Measurements from ENCODE around the gene DRC3.

DRC3 gene

GRCh38 chr17:17960500-17961030, 12.1 kb upstream of the DRC3 start:
- peak; percentile 65 for TF ChIP-seq PKNOX1 (IDR thresholded peaks at IDR 0.05)
- TF ChIP-seq ARNT (IDR thresholded peaks at IDR 0.05) = no peak
- CTCF ChIA-PET = interaction anchor here (0.8 kb wide), 1 partner anchor 12 kb away, joined by 3 read pairs; the partner anchor contains the start of genes DRC3 and TOM1L2
- DNase-seq (ENCODE audit: extremely low spot score) = no peak
- POLR2A ChIA-PET = interaction anchor here (1.9 kb wide), 1 partner anchor 12 kb away, joined by 14 read pairs; the partner anchor contains the start of genes DRC3 and TOM1L2

DNA sequence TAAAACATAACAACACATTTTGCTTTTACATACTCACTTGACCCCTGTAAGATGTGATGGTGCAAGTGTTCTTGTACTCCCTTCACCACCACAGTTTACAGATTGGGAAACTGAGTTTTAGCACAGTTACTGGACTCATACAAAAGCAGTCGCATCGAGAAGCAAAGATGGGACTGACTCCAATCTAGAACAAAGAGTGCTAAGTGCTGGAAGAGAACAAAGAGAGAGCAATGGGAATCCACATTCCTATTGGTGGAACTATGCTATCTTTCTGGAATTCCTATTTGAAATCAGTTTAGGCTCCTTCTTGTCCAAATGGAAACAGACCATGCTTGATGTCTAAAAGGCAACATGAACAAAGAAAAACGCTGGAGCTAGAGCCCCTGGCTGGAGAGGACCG, 9.6 kb upstream of the DRC3 start:
- no peak for DNase-seq (ENCODE audit: extremely low spot score)
- CTCF ChIA-PET = no interaction called here
- no peak for TF ChIP-seq FOXM1 (IDR thresholded peaks at IDR 0.05; ENCODE audit: borderline replicate concordance)
- POLR2A ChIA-PET = no interaction called here

- ChIA-PET POLR2A (no interaction called here), CTCF (no interaction called here)
- TF ChIP-seq LEF1 (IDR thresholded peaks at IDR 0.05; ENCODE audit: borderline replicate concordance) = no peak
- TF ChIP-seq SUZ12 (IDR thresholded peaks at IDR 0.05) = no peak
- no peak for TF ChIP-seq CTBP1 (IDR thresholded peaks at IDR 0.05; ENCODE audit: borderline replicate concordance)
- DNase-seq (ENCODE audit: extremely low spot score) = no peak
Observed at GRCh38 chr17:17963694-17964436, 8.8 kb upstream of the DRC3 start.

DNA sequence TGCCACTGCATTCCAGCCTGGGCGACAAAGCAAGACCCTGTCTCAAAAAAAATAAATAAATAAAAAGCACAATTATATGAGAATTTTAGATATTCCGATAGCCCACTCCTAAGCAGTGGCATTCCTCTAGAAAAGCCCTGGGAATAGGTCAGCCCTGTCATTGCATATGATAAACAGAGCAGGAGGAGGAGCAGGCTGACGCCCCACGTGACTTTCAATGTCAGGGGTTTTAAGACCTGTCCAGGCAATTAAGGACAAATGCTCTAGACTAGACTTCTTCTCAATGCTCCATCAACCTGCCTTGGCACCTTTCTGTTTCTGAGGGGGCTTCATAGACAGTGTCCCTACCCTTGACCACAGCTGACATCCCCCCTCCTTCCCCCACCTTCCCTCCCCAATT, 8.0 kb upstream of the DRC3 start:
- TF ChIP-seq ZNF384 (IDR thresholded peaks at IDR 0.05) (no peak), PKNOX1 (IDR thresholded peaks at IDR 0.05) (peak; percentile 55)
- no peak for DNase-seq (ENCODE audit: extremely low spot score)
- ChIA-PET CTCF (no interaction called here), POLR2A (no interaction called here)

GRCh38 chr17:17965152-17965721, 7.4 kb upstream of the DRC3 start:
- no peak for DNase-seq (ENCODE audit: extremely low spot score)
- POLR2A ChIA-PET = no interaction called here
- TF ChIP-seq HDGF (IDR thresholded peaks at IDR 0.05; ENCODE audit: borderline replicate concordance) = no peak
- no peak for TF ChIP-seq FOXK2 (IDR thresholded peaks at IDR 0.05)
- no peak for TF ChIP-seq FOXA1 (IDR thresholded peaks at IDR 0.05)
- no peak for TF ChIP-seq NFRKB (IDR thresholded peaks at IDR 0.05)
- TF ChIP-seq TARDBP (IDR thresholded peaks at IDR 0.05) = no peak
- TF ChIP-seq ZNF384 (IDR thresholded peaks at IDR 0.05) = no peak
- no peak for TF ChIP-seq SUZ12 (IDR thresholded peaks at IDR 0.05)
- TF ChIP-seq PKNOX1 (IDR thresholded peaks at IDR 0.05) = no peak
- TF ChIP-seq ELF4 (IDR thresholded peaks at IDR 0.05) = no peak
- no peak for TF ChIP-seq ARNT (IDR thresholded peaks at IDR 0.05)
- no peak for TF ChIP-seq CTBP1 (IDR thresholded peaks at IDR 0.05; ENCODE audit: borderline replicate concordance)
- TF ChIP-seq LEF1 (IDR thresholded peaks at IDR 0.05; ENCODE audit: borderline replicate concordance) = no peak
- no peak for TF ChIP-seq SP1 (IDR thresholded peaks at IDR 0.05)
- TF ChIP-seq L3MBTL2 (conservative IDR thresholded peaks at IDR 0.05) = no peak
- TF ChIP-seq BHLHE40 (IDR thresholded peaks at IDR 0.05; ENCODE audit: borderline replicate concordance) = no peak
- no peak for TF ChIP-seq FOXM1 (IDR thresholded peaks at IDR 0.05; ENCODE audit: borderline replicate concordance)
- CTCF ChIA-PET = interaction anchor here (1.5 kb wide), 1 partner anchor 46 kb away, joined by 5 read pairs; no protein-coding TSS in a partner anchor

DNA sequence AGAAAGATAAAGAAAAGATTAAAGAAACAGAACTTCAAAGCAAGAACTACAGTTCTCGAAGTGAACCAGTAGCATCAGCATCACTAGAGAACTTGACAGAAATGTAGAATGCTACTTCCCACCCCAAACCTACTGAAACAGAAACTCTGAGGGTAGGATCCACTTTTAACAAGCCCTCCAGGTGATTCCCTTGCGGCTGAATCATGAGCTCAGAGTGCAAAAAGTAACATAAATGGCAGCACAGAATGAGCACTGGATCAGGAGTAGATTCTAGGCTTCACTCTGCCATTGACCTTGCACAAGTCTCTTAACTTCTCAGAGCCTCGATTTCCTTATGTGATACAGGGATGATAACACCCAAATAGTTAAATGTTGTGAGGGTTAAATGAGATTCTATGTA, 6.3 kb upstream of the DRC3 start:
- ChIA-PET CTCF (interaction anchor here (1.0 to 1.5 kb wide), 2 partner anchors 47 to 75 kb away, joined by 4 to 5 read pairs; no protein-coding TSS in a partner anchor), POLR2A (no interaction called here)
- DNase-seq (ENCODE audit: extremely low spot score) = no peak
- TF ChIP-seq ELF4 (IDR thresholded peaks at IDR 0.05) (no peak), FOXK2 (IDR thresholded peaks at IDR 0.05) (no peak), LEF1 (IDR thresholded peaks at IDR 0.05; ENCODE audit: borderline replicate concordance) (no peak), SP1 (IDR thresholded peaks at IDR 0.05) (no peak), NFRKB (IDR thresholded peaks at IDR 0.05) (no peak), ZNF384 (IDR thresholded peaks at IDR 0.05) (no peak), BHLHE40 (IDR thresholded peaks at IDR 0.05; ENCODE audit: borderline replicate concordance) (no peak), FOXM1 (IDR thresholded peaks at IDR 0.05; ENCODE audit: borderline replicate concordance) (no peak)

GRCh38 chr17:17970699-17971430, 1.8 kb upstream of the DRC3 start:
- CTCF ChIA-PET = no interaction called here
- TF ChIP-seq FOXM1 (IDR thresholded peaks at IDR 0.05; ENCODE audit: borderline replicate concordance) (no peak), PKNOX1 (IDR thresholded peaks at IDR 0.05) (peak; percentile 60)
- DNase-seq (ENCODE audit: extremely low spot score) = no peak
- POLR2A ChIA-PET = no interaction called here

All from HEK293T (cell line).